Skeletal muscle cell (primary cell): ENCODE measurements around the gene TMEM213.

Experiments used
- DNase-seq: peaks from one replicate; pipeline ENCODE4 v3.0.0-alpha.2; 2010; ENCODE audit warnings: low read depth
- H3K4me3 ChIP-seq: 2 replicates; pipeline ENCODE4 v1.5.1; 2011; ENCODE audit warnings: low read depth, mild to moderate bottlenecking, control low read depth, low read length, moderate library complexity

Gene TMEM213

DNA sequence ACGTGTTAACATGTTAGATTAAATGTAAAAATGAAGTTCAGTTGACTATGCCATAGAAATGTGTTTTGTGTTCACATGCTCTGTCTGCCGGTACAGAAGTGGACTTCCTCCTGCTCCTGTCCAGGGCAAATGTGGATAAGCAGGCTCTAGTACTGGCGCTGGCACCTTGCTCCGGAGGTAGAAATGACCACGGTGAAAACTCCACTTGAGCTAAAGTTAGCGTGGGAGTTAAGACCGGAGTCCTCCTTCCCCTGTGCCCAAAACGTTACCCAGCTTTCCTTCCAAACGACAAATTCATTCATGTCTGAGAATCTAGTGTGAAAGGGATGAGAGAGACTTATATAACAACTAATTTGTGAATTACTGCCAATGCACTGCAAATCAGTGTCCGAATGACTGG, 35.2 kb downstream of the TMEM213 start:
- no peak for DNase-seq
- H3K4me3 ChIP-seq: no peak overlapping the region

GRCh38 chr7:138833596-138833995, 35.8 kb downstream of the TMEM213 start:
- no peak overlapping the region for H3K4me3 ChIP-seq
- DNase-seq: no peak

DNA sequence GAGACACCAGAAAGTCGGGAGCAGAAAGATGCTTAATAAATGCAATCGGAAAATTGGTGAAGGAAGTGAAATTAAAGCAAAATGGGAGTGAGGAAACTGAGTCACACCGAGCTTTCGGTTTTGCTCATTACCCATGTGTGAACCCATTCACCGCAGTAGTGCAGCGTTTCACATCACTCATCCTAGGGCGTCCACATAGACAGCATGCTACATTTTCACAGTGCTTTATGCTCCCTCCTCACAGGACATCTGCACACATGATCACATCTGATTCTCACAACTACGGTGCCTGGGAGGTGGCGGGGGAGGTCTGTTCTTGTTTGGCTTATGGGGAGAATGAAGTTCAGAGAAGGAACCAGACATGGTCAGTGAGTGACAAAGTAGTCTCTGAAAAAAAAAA, 36.8 kb downstream of the TMEM213 start:
- no peak for DNase-seq
- H3K4me3 ChIP-seq: no peak overlapping the region

DNA sequence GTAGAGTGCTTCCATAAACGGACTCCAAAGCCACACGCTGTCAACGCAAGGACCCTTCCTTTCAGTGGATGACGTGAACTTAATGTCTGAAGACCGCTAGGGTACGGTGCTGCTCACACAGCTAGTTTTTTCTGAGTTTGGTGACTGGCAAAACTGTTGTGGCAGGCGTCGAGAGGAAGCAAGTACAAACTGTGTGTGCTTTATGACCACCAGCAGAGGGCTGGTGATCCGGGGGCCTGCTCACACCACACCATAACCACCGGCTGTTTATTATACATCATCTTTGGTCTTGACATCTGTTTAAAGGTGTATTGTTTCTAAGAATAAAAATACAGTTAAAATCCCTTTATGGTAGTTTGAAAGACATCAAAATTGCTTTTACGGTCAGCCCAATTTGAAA, 37.3 kb downstream of the TMEM213 start:
- H3K4me3 ChIP-seq: no peak overlapping the region
- DNase-seq: no peak

GRCh38 chr7:138837627-138838026, 39.8 kb downstream of the TMEM213 start:
- no peak overlapping the region for H3K4me3 ChIP-seq
- peak; percentile 10 for DNase-seq

DNA sequence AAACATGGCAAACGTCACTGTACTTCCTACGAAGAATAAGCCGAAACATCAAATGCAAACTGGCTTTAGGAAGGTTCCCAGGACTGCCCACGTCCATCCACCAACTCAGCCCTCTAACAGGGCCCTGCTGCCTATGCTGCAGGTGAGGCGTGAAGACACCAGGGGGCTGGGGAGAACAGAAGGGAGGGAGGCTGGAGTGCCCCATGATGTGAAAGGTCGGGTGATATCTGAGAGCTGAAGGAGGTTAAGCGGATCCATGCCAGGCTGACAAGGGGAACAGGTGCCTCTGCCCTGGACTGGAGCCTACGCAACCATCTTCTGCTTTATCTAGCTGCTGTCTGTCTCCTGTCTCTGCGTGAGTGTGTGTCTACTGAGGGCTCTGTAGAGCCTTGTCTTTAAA, 40.4 kb downstream of the TMEM213 start:
- H3K4me3 ChIP-seq: no peak overlapping the region
- no peak for DNase-seq

DNA sequence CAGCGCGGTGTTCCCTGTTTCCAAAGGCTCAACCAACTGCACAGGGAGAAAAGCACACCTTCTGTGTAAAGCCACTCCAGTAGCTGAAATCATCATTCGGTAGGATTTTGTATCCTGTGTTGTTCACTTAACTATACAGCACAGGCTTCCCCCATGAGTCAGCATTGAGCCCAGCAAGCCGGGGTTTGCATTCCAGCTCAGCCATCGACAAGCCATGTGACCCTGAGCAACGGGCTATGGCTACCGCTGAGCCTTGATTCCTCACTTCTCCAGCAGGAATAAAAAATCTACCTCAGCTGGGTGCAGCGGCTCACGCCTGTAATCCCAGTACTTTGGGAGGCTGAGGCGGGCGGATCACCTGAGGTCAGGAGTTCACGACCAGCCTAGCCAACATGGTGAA, 44.3 kb downstream of the TMEM213 start:
- no peak overlapping the region for H3K4me3 ChIP-seq
- DNase-seq: peak; percentile 41

DNA sequence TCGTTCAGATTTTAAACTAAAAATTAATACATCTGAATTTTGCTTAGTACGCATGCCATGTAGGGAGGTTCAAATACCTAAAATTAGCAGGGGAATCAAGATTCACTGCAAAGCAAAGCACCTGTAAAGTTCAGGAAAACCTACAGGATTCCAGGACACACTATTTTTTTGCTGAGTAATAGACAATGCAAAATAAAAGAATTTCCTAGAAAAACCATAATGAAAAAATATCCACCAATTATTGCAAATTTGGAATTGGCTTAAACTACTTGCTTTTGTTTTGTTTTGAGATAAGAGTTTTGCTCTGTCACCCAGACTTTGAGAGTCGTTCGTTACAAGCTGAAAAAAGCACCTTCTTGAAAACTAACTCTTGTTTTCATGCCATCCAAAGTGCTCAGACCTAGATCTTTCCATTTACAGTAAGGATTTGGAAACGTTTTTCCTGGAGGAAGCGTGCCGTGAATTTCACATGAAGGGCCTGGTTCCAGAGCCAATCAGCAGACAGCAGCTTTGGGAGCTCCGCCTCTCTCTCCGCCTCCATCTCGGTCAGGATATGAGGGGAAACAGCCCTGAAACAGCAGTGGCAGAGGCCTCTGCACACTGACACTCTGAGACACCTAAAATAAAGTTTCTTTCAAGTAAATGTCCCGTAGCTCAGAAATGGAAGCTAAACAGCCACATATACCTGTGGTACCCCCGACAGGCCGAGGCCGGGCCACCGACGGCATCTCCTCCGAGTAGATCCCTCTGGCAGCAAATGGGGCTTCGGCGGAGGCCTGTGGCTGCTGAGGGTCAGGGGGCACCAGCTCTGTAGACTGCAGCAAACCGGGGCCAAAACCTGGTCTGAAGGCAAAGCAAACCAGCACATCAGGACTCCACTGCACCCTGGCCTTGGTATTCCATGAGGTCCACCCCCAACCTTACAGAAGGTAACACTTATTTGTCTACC, 46.1 kb downstream of the TMEM213 start:
- DNase-seq: no peak
- H3K4me3 ChIP-seq: no peak overlapping the region

- no peak overlapping the region for H3K4me3 ChIP-seq
- no peak for DNase-seq
These were observed 47.9 kb downstream of the TMEM213 start for GRCh38 chr7:138845711-138846110.

GRCh38 chr7:138848056-138848980, 50.5 kb downstream of the TMEM213 start:
- DNase-seq: peak; percentile 11
- H3K4me3 ChIP-seq: no peak overlapping the region

DNA sequence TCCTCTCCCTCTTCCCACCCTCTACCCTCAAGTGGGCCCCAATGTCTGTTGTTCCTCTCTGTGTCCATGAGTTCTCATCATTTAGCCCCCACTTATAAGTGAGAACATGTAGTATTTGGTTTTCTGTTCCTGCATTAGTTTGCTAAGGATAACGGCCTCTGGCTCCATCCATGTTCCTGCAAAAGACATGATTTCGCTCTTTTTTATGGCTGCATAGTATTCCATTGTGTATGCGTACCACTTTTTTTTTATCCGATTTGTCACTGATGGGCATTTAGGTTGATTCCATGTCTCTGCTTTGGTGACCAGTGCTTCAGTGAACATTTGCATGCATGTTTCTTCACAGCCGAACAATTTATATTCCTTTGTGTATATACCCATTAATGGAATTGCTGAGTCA, 51.9 kb downstream of the TMEM213 start:
- DNase-seq: no peak
- H3K4me3 ChIP-seq: no peak overlapping the region

DNA sequence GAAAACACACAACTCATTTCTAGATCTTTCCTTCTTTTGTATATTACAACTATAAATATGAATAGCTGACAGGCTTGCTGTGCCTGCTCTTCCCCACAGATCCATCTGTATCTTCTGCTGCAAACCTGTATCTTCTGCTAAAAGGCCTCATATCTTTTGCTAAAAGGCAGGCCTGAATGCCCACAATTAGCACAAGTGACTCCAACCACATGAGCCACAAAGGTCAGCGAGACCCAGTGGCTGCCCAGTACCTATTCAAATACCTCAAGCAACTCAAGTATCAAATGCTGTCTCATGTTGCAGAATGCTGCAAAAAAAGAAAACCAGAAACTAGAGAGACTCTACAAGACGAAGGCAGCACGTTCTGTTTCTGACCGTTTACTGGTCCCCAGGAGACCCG, 54.7 kb downstream of the TMEM213 start:
- no peak overlapping the region for H3K4me3 ChIP-seq
- DNase-seq: no peak

- DNase-seq: no peak
- H3K4me3 ChIP-seq: no peak overlapping the region
These were observed 55.7 kb downstream of the TMEM213 start for GRCh38 chr7:138853448-138853847.

GRCh38 chr7:138854115-138854645, 56.4 kb downstream of the TMEM213 start:
- H3K4me3 ChIP-seq: no peak overlapping the region
- DNase-seq: no peak

- H3K4me3 ChIP-seq: no peak overlapping the region
- no peak for DNase-seq
These were observed 59.9 kb downstream of the TMEM213 start for GRCh38 chr7:138857728-138858127.

- H3K4me3 ChIP-seq: no peak overlapping the region
- no peak for DNase-seq
These were observed 63.3 kb downstream of the TMEM213 start for GRCh38 chr7:138861051-138861450.

DNA sequence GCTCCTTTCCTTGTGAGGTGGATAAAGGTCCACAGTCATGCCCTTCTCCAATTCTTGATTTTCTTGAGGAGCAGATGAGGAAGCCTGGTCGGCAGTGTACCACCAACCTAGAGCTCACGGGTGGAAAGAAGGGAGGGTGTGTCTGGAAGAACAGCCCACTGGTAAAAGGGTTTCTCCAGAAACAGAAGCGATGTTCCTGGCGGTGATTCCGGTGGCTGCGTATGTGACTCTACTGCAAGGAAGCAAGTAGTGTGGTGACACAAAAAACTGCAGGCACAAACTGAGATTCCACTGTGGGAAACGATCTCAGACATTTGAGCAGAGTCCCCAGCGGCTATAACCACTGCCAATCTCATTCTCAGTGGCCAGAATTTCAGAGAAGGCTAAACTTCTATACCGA, 66.1 kb downstream of the TMEM213 start:
- H3K4me3 ChIP-seq: no peak overlapping the region
- DNase-seq: no peak

DNA sequence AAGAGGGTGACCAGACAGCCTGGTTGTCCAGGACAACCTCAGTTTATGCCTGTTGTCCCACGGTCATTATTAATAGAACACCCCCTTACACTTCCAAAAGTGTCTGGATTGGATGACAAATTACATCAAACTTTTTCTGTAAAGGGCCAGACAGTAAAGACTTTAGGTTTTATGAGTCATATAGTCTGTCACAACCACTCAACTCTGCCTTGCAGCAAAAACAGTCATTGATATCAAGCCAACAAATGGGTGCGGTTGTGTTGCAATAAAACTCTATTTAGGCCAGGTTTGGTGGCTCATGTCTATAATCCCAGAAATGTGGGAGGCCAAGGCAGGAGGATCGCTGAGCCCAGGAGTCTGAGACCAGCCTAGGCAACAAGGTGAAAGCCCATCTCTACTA, 66.9 kb downstream of the TMEM213 start:
- DNase-seq: peak; percentile 75
- no peak overlapping the region for H3K4me3 ChIP-seq

- no peak for DNase-seq
- H3K4me3 ChIP-seq: no peak overlapping the region
These were observed 68.0 kb downstream of the TMEM213 start for GRCh38 chr7:138865843-138866242.

GRCh38 chr7:138866353-138866752, 68.6 kb downstream of the TMEM213 start:
- no peak for DNase-seq
- H3K4me3 ChIP-seq: no peak overlapping the region
